Measurements from ENCODE around the gene PABPC3.

The PABPC3 gene

GRCh38 chr13:25095851-25096453 is at the start of gene PABPC3:
Gene PABPC3, plus strand, starts transcription at chr13:25096136. Its CDS starts 63 bp downstream, at chr13:25096199.
- DNase-seq = no peak

DNA sequence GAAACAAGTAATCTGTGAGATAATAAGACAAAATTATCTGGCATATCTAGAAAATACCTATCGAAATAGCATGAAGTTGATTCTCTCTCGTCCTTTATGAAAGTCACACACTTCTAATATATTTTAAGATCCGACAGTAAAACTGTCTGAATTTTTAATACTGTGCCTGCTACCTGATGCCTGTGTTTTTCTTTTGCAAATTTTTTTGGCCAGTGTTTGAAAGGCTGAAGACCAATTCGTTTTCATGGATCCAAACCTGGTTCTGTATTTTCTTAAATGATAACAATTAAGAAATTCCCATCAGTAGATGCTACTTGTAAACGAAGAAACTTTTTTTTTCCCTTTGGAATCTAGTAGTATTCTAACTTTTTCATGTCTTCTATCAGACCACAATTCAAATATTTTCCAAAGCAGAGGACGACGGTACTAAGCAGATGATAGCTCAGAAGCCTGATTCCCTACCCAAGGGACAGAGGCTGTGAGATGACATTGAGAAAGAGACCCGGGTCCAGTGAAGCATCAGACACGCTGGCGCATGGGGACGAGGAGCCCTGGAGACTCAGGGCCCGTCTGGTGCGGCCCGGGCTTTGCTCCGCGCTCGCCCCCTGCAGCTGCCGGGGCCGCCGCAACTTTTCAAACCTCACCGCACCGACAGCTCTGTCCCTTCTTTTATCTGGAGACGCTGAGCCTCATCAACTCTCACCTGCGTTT is 49.5 kb upstream of the PABPC3 start:
- no peak for DNase-seq

DNA sequence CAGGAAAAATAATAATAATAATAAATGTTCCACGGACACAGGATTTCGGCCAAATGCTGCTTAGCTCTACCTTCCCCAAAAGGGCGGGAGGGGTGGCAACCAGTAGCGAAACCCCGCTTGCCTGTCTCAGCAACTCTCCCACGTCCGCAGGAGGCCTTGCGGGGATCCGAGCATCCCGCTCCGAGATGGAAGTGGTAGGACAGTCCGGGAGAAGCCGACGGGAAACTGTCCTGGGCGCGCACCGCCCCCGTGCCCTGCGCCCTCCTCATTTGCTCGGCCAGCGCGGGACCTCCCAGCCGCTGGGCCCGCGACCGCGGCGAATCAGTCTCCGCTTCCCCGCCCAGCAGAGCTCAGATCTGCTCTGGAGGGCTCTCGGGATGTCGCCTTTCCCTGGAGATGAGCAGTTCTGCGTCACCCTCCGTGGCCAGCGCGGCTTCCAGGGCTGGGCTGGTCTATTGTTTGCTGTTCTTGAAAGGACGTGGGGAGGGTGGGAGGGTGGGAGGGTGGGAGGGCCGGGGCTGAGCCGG is 48.9 kb upstream of the PABPC3 start:
- DNase-seq = no peak

DNA sequence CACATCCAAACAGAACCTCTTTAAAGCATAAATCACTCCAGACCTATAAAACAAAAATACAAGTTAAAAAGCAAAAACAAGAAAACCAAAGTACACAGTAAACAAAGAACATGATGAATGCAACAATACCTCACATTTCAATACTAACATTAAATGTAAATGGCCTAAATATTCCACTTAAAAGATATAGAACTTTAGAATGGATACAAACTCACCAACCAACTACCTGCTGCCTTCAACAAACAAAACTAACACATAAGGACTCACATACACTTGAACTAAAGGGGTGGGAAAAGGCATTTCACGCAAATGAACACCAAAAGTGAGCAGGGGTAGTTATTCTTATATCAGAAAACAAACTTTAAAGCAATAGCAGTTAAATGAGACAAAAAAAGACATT is 44.9 kb upstream of the PABPC3 start:
- DNase-seq = no peak

DNA sequence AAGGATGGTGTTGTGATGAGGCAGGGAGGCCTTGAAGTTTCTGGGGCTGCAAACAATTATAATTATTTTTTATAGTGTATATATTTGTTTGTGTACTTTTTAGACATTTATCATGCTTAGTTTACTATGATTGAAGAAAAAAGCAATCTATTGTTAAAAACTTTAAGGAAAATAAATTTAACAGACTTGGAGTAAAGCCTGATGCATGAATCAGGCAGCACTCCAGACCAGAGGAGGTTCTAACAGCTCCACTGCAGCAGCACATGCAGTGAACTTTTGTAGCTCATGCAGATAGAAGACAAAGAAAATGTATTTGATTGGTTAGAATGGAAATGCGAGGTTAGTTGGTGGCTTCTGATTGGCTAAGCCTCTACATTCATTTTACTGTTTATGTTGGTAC is 36.8 kb upstream of the PABPC3 start:
- no peak for DNase-seq

GRCh38 chr13:25059958-25060357 is 36.0 kb upstream of the PABPC3 start:
- no peak for DNase-seq

DNA sequence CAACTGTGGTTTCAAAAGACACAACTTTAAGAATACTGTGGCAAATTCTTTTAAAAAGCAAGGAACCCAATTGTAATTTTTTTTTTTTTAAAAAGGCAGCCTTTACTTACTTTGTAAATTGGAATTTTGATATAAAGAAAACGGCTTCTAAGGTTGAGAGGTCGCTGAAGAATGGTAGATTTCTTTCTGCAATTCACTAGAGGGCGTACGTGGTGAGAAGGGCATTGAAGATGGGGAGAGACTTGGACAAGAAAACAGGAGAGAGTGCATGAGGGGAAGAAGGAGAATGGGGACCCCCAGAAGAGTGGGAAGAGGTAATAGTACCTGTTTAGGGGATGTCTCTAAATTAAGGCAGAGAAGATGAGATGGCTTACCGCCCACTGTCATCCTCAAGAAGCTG is 33.5 kb upstream of the PABPC3 start:
- DNase-seq = no peak

- DNase-seq = no peak
These were observed 31.5 kb upstream of the PABPC3 start for GRCh38 chr13:25064396-25064795.

- DNase-seq = no peak
These were observed 29.8 kb upstream of the PABPC3 start for GRCh38 chr13:25065974-25066770.

DNA sequence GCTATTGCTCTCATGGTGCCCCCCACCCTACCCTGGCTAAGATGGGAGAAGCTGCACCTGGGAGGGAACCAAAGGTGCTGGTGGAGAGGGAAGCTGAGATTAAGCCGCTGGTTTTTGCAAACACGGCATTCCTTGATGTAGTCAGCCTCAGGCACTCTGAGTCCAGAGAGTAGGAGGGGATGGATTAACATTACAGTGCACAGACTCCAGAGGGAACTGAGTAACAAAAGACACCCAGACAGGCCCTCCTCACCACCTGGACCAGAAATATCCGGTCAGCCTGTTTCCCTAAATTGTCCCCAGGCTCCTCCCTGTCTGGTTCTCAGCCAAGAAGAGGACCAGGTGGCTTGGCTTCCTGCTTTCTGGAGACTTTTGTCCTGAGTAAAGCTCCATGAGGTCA is 28.9 kb upstream of the PABPC3 start:
- no peak for DNase-seq

DNA sequence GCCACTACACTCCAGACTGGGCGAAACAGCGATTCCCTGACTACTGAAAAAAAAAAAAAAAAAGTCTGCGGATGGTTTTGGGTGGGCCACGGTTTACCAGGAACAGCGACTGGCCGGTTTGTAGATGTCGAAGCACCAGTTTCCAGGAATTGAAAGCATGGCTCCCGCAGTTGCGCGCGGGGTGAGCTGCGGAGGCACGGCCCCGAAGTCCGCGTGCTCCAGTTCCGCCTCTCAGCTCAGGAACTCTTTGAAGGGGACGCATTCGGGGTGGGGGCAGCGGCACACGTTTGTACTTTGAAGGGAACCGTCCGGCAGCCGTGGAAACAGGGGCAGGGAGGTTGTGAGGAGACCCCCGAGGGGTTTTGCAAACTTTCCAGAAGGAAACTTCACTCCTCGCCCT is 27.1 kb upstream of the PABPC3 start:
- DNase-seq = no peak

DNA sequence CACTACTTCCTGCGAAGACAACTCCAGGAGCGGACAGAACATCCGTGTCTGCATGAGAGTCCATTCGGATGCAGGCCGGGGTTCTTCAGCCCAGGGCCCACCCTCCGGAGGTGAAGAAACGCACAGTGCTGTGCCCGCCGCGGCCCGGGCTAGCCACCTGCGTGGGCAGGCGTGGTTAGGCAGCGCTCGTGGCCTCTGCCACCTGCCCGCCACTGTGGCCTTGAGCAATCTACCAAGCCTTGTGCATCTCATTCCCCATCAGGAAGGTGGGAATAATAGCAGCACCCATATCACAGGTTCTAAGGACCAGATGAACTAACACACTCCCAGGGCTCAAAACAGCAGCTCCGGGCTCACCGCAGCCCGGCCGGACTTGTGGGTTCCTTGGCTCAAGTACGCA is 26.7 kb upstream of the PABPC3 start:
- DNase-seq = no peak

- DNase-seq = no peak
These were observed 26.0 kb upstream of the PABPC3 start for GRCh38 chr13:25069911-25070310.

DNA sequence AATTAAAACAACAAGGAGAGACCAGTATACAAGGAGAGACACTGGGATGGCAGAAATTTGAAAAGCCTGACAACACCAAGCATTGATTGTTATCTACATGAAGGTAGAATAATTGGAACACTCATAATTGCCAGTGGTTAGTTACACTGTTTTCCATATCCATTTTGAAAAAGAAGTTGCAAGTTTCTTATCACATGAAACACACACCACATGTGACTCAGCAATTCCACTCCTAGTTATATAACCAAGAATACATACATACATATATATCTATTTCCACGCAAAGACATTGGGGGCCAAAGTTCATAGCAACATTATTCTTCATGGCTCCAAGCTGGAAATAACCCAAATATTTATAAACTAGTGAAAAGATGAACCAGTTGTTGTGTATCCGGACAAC is 15.2 kb upstream of the PABPC3 start:
- no peak for DNase-seq

DNA sequence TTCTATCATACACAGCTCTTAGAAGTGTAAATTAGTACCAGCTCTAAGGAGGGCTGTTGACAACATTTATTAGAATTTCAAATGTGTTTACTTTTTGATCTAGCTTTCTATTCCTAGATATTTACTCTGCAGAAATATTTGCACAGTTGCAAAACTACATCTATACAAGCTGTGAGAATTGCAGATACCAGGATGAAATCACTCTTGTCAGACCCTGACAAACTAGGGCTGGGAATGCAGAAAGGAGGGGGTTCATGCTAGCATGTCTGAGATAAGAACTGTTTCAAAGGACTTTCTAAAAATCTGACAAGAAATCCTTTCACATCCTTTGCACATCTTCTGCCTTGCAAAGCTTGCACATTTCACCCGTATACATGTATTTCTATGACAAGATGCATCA is 11.8 kb upstream of the PABPC3 start:
- DNase-seq = no peak

GRCh38 chr13:25085125-25085742 is 10.7 kb upstream of the PABPC3 start:
- peak; percentile 4 for DNase-seq

- DNase-seq = no peak
These were observed 7.2 kb upstream of the PABPC3 start for GRCh38 chr13:25088562-25089221.

DNA sequence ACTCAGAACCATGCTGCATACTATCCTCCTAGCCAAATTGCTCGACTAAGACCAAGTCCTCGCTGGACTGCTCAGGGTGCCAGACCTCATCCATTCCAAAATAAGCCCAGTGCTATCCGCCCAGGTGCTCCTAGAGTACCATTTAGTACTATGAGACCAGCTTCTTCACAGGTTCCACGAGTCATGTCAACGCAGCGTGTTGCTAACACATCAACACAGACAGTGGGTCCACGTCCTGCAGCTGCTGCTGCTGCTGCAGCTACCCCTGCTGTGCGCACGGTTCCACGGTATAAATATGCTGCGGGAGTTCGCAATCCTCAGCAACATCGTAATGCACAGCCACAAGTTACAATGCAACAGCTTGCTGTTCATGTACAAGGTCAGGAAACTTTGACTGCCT is 1.5 kb downstream of the PABPC3 start:
- no peak for DNase-seq

DNA sequence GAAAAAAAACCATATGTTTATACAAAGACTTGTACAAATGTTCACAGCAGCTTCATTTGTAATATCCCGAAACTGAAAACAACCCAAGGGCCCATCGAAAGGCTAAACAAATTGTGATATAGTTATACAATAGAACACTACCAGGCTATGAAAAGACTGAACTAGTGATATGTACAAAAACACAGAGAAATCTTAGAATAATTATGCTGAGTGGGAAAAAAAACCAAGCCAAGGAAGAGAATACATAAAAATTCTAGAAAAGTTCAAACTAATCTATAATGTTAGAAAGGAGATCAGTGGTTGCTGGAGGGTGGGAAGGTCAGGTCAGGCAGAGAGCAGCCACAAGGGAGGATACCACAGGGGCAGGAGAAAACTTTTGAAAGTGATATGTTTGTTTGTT is 7.8 kb downstream of the PABPC3 start:
- DNase-seq = no peak

GRCh38 chr13:25109341-25109740 is 13.4 kb downstream of the PABPC3 start:
- DNase-seq = no peak

DNA sequence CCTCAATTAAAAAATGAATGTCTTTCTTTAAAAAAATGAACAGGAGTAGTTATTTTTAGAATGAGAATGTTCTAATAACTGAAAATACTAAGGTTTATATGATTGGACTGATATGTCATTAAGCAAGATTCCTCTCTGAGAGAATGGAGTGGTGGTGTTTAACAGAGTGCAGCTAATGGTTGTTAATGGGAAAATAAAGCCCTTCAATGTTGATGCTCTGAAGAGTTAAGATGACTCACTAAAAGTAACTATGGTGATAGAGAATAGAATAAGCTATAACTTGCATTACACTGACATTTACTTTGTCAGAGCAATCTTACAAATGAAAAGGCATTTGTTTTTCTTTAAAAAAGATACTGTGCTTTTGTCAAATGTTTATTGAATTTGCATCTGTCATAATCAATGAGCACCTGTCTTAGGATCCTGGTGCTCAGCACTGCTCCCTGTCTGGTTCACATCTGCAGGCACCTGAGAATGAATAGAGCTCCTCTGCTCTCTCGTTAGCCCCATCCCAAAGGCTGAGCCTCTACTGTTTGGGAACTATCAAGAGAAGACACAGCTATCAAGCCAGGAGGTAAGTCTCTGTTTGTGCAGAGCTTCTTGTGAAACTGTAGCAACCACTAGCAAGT is 15.1 kb downstream of the PABPC3 start:
- no peak for DNase-seq

GRCh38 chr13:25111585-25111956 is 15.6 kb downstream of the PABPC3 start:
- no peak for DNase-seq
